GM12878 (cell line): ENCODE results near the gene ZMIZ1. TPM values are rescaled to one million over a fixed set of nuclear protein-coding genes. Genes with fewer than 3 reads are reported as not detected.

Experiments used
- ATAC-seq: fragments of 200-7000 bp; cut with Tn5 transposase; 3 replicates; pipeline ENCODE4 v1.9.1; 2020; ENCODE audit warnings: mild to moderate bottlenecking, moderate library complexity
- BruUV-seq: library from RNA; stranded (reverse); fragments of 400-500 nt; replicated peaks from 2 replicates; lab custom pipeline; 2021; lab: Mats Ljungman, UMichigan
- CTCF ChIA-PET: fragments of 300-600 bp; sonication (Branson Sonifier 250); formaldehyde crosslinking; extraction: SDS; loops from one replicate; lab custom pipeline; 2021; ENCODE audit warnings: inconsistent platforms; lab: Yijun Ruan, JAX
- POLR2A ChIA-PET: fragments of 350-600 bp; formaldehyde crosslinking; extraction: SDS; loops from one replicate; lab custom pipeline; 2021; ENCODE audit warnings: inconsistent platforms; lab: Charles Lee
- RAD21 ChIA-PET: fragments of 300-600 bp; sonication (Branson Sonifier 250); formaldehyde crosslinking; loops from one replicate; lab custom pipeline; 2023; ENCODE audit warnings: antibody characterized with exemption; ENCODE audit not compliant: unreplicated experiment; lab: Charles Lee
- SMC1A ChIA-PET: fragments of 300-600 bp; sonication (Branson Sonifier 250); formaldehyde crosslinking; loops from one replicate; lab custom pipeline; 2023; ENCODE audit not compliant: unreplicated experiment, uncharacterized antibody; lab: Charles Lee
- DNase-seq: peaks from one replicate; pipeline ENCODE4 v3.0.0-alpha.2; 2011; ENCODE audit warnings: low read depth, low spot score
- FAIRE-seq: peaks from 3 replicates; lab custom pipeline; 2011; peaks lifted over from hg19 to GRCh38; lab: Jason Lieb, UNC
- H2AFZ ChIP-seq: 2 replicates; pipeline ENCODE4 v1.6.0; 2011; ENCODE audit warnings: low read depth, low read length, control low read depth; ENCODE audit not compliant: control insufficient read depth
- H3K27ac ChIP-seq: 2 replicates; pipeline ENCODE4 v1.5.1; 2011; ENCODE audit warnings: control low read depth; ENCODE audit not compliant: control insufficient read depth, insufficient read depth
- H3K27me3 ChIP-seq, 2 experiments: replicated peaks in 1 of 2; 2 replicates each; pipeline versions ENCODE4 v1.6.0 to v1.6.1; 2011; ENCODE audit warnings: low read length in 1 of 2; ENCODE audit not compliant: control insufficient read depth in 2 of 2, insufficient read depth in 2 of 2
- H3K36me3 ChIP-seq, 2 experiments: 2 replicates each; pipeline ENCODE4 v1.5.1; 2011; ENCODE audit warnings: low read length in 1 of 2; ENCODE audit not compliant: control insufficient read depth in 2 of 2, insufficient read depth in 2 of 2
- H3K4me1 ChIP-seq: 2 replicates; pipeline ENCODE4 v1.6.1; 2011; ENCODE audit warnings: mild to moderate bottlenecking, low read length, moderate library complexity, mixed read lengths; ENCODE audit not compliant: control insufficient read depth, insufficient read depth
- H3K4me2 ChIP-seq: 2 replicates; pipeline ENCODE4 v1.6.0; 2011; ENCODE audit warnings: control low read depth; ENCODE audit not compliant: control insufficient read depth, insufficient read depth
- H3K4me3 ChIP-seq: fragments of 200-600 bp; sonication (generic); 2 replicates; pipeline ENCODE4 v1.5.1; 2016
- H3K79me2 ChIP-seq: 2 replicates; pipeline ENCODE4 v1.6.0; 2011; ENCODE audit warnings: low read length; ENCODE audit not compliant: control insufficient read depth, insufficient read depth
- H3K9ac ChIP-seq: 2 replicates; pipeline ENCODE4 v1.8.0; 2011; ENCODE audit warnings: low read length, control low read depth, mixed read lengths; ENCODE audit not compliant: control insufficient read depth, insufficient read depth
- H3K9me3 ChIP-seq: replicated peaks from 3 replicates; pipeline ENCODE4 v1.5.1; 2011; ENCODE audit warnings: mild to moderate bottlenecking, low read length; ENCODE audit not compliant: control insufficient read depth, insufficient read depth
- H4K20me1 ChIP-seq: 2 replicates; pipeline ENCODE4 v1.6.0; 2011; ENCODE audit not compliant: control insufficient read depth, insufficient read depth
- BCL11A ChIP-seq: IDR thresholded peaks from 2 replicates; pipeline ENCODE4 v1.6.1; 2011; ENCODE audit warnings: low read depth, low read length
- ELK1 ChIP-seq: IDR thresholded peaks from 2 replicates; pipeline ENCODE4 v1.6.1; 2012; ENCODE audit warnings: low read depth, low read length, improper control_type of control experiment
- EZH2 ChIP-seq: IDR thresholded peaks from 2 replicates; pipeline ENCODE4 v1.6.1; 2012; ENCODE audit warnings: low read depth, mild to moderate bottlenecking, control low read depth, inconsistent platforms, low read length, borderline replicate concordance; ENCODE audit not compliant: control insufficient read depth
- IKZF2 ChIP-seq, 2 experiments: fragments of 450-650 bp; IDR thresholded peaks; 2 replicates each; pipeline ENCODE4 v1.6.1; 2017; ENCODE audit warnings: mild to moderate bottlenecking in 2 of 2, moderate library complexity in 2 of 2
- KLF5 ChIP-seq: fragments of 450-650 bp; IDR thresholded peaks from 2 replicates; pipeline ENCODE4 v1.6.1; 2014; ENCODE audit warnings: mild to moderate bottlenecking; ENCODE audit not compliant: partially characterized antibody
- POU2F2 ChIP-seq: IDR thresholded peaks from 3 replicates; pipeline ENCODE4 v1.6.1; 2011; ENCODE audit warnings: low read depth, mild to moderate bottlenecking, low read length, borderline replicate concordance
- WGBS: methylation state at CpG from one replicate; pipeline ENCODE4 v1.1.6; 2016; ENCODE audit warnings: low lambda C conversion rate; ENCODE audit not compliant: insufficient replicate concordance, insufficient coverage; ENCODE audit errors: missing lambda C conversion rate; 5-methylcytosine and 5-hydroxymethylcytosine counted together
- in situ Hi-C: fragments of 300-500 bp; cut with MboI; formaldehyde crosslinking; loops from 9 replicates; pipeline ENCODE4 v1.14.3; 2018; ENCODE audit warnings: mixed read lengths
- intact Hi-C: fragments of 100-400 bp; cut with micrococcal nuclease; formaldehyde crosslinking; loops from one replicate; pipeline ENCODE4 v1.14.2; 2022; ENCODE audit not compliant: unreplicated experiment
- polyA plus RNA-seq, 11 experiments: library from polyadenylated mRNA; depleted of rRNA in 4 of 11; unstranded in 6 of 11; stranded (reverse) in 5 of 11; fragments of >200 nt; fragmentation: Nextera tagmentation in 4 of 11; fragmentation: Illumina TruSeq in 1 of 11; extraction: Ambion mirVana in 4 of 11; extraction: Trizol in 1 of 11; gene quantifications; 1 replicate in 1 of 11; 2 replicates in 10 of 11; pipeline versions ENCODE4 v1.2.1 to v1.2.3, GENCODE V29; 2011 to 2016; ENCODE audit warnings: inconsistent platforms in 2 of 11, missing spikeins in 2 of 11, low read depth in 1 of 11
- total RNA-seq, 4 experiments: library from RNA; depleted of rRNA in 3 of 4; stranded (reverse); fragments of >200 nt in 3 of 4; fragmentation: Illumina TruSeq in 1 of 4; extraction: Trizol in 1 of 4; gene quantifications; 2 replicates each; pipeline versions ENCODE4 v1.2.1 to v1.2.3, GENCODE V29; 2013 to 2021
- TF ChIP-seq, protein P1 (sequence below): IDR thresholded peaks from 2 replicates; pipeline ENCODE4 v1.6.1; 2011; ENCODE audit warnings: mild to moderate bottlenecking, low read depth, low read length, moderate library complexity; ENCODE audit not compliant: insufficient replicate concordance

ZMIZ1 gene
- total and polyA plus RNA-seq, 10 of the 15 experiments (the other 5 are each of a cell fraction or from before 2014, with no cell fraction given), result 3.1 to 82.3 (median 14.9) TPM

GRCh38 chr10:79182781-79183467 lies 114.2 kb downstream of the ZMIZ1 start:
- CTCF ChIA-PET, result interaction anchor here (1.1 kb wide), 1 partner anchor 12 kb away, joined by 7 read pairs; no protein-coding TSS in a partner anchor

GRCh38 chr10:79183468-79183865 lies 114.7 kb downstream of the ZMIZ1 start:
- Histone ChIP-seq H3K4me2 (no peak overlapping the region), H2AFZ (no peak overlapping the region), H3K27ac (no peak overlapping the region), H3K79me2 (no peaks in the 10 kb centered on the region), H3K9ac (no peak overlapping the region), H3K4me3 (no peak overlapping the region), H3K27me3 (no peaks in the 10 kb centered on the region), H4K20me1 (no peaks in the 10 kb centered on the region), H3K36me3 (no peaks in the 10 kb centered on the region), H3K4me1 (peaks cover 5% of the 10 kb centered on the region), H3K9me3 (no peaks in the 10 kb centered on the region)
- intact Hi-C loops (no loop called here), in situ Hi-C loops (no loop called here)
- no peak for TF ChIP-seq BCL11A
- TF ChIP-seq EZH2, result no peak
- TF ChIP-seq POU2F2, result no peak
- TF ChIP-seq ELK1, result no peak
- no peak for TF ChIP-seq IKZF2 (IDR thresholded peaks at IDR 0.05)
- SMC1A ChIA-PET, result interaction anchor here (0.6 kb wide), 1 partner anchor 668 kb away, joined by 3 read pairs; no protein-coding TSS in a partner anchor
- 34% methylated on average over 5 of the region's 5 CpGs for WGBS
- CTCF ChIA-PET, result interaction anchor here (1.1 kb wide), 1 partner anchor 12 kb away, joined by 7 read pairs; no protein-coding TSS in a partner anchor
- FAIRE-seq (no peak), DNase-seq (no peak), ATAC-seq (no peak)
- RAD21 ChIA-PET, result no interaction called here
- BruUV-seq, result no TSS peak
- POLR2A ChIA-PET, result no interaction called here

More at GRCh38 chr10:79182781-79183467, 114.2 kb downstream of the ZMIZ1 start:
- Histone ChIP-seq H3K4me1 (peaks cover 8% of the 10 kb centered on the region), H3K9me3 (no peaks in the 10 kb centered on the region), H3K79me2 (no peaks in the 10 kb centered on the region), H2AFZ (no peak overlapping the region), H3K4me3 (no peak overlapping the region), H3K9ac (no peak overlapping the region), H4K20me1 (no peaks in the 10 kb centered on the region), H3K36me3 (no peaks in the 10 kb centered on the region), H3K27ac (no peak overlapping the region), H3K27me3 (no peaks in the 10 kb centered on the region), H3K4me2 (no peak overlapping the region)
- intact Hi-C loops, result no loop called here
- in situ Hi-C loops, result no loop called here
- ChIA-PET RAD21 (no interaction called here), SMC1A (interaction anchor here (0.6 kb wide), 1 partner anchor 668 kb away, joined by 3 read pairs; no protein-coding TSS in a partner anchor), POLR2A (no interaction called here)
- WGBS, result 41% methylated on average over 14 of the region's 14 CpGs
- FAIRE-seq (no peak), ATAC-seq (no peak), DNase-seq (no peak)
- no TSS peak for BruUV-seq
- no peak for TF ChIP-seq KLF5
- TF ChIP-seq, protein P1, sequence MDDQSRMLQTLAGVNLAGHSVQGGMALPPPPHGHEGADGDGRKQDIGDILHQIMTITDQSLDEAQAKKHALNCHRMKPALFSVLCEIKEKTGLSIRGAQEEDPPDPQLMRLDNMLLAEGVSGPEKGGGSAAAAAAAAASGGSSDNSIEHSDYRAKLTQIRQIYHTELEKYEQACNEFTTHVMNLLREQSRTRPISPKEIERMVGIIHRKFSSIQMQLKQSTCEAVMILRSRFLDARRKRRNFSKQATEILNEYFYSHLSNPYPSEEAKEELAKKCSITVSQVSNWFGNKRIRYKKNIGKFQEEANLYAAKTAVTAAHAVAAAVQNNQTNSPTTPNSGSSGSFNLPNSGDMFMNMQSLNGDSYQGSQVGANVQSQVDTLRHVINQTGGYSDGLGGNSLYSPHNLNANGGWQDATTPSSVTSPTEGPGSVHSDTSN, result no peak
